OCI-LY3 (cell line): ENCODE data around the gene DOCK11.
"Not testable (repeated sequence)": the region's sequence is repeated elsewhere in the genome, so short reads cannot be mapped to it uniquely, and the experiment has no call there.

Source experiments
- H2AFZ ChIP-seq: fragments of 200-600, 300-600 bp; shearing (Covaris generic); 2 replicates; pipeline ENCODE4 v1.6.0; 2014; ENCODE audit warnings: antibody characterized with exemption, low read depth, low read length
- H3K27ac ChIP-seq: fragments of 200-600, 300-600 bp; sonication (generic); 2 replicates; pipeline ENCODE4 v1.5.1; 2014; ENCODE audit warnings: mild to moderate bottlenecking, low read length, moderate library complexity, mixed read lengths
- H3K27me3 ChIP-seq: fragments of 200-600, 300-600 bp; sonication (generic); 2 replicates; pipeline ENCODE4 v1.6.1; 2014; ENCODE audit warnings: low read depth, low read length, mixed read lengths
- H3K36me3 ChIP-seq: fragments of 200-600, 300-600 bp; sonication (generic); replicated peaks from 2 replicates; pipeline ENCODE3; 2014; ENCODE audit warnings: low read depth, low read length, mixed read lengths
- H3K4me1 ChIP-seq: fragments of 300-600, 200-600 bp; sonication (generic); 2 replicates; pipeline ENCODE4 v1.6.1; 2014; ENCODE audit warnings: low read length, mixed read lengths
- H3K4me2 ChIP-seq: fragments of 200-600, 300-600 bp; sonication (generic); 2 replicates; pipeline ENCODE4 v1.6.1; 2014; ENCODE audit warnings: low read length, mixed read lengths
- H3K4me3 ChIP-seq: fragments of 300-600, 200-600 bp; sonication (generic); 2 replicates; pipeline ENCODE4 v1.5.1; 2014; ENCODE audit warnings: antibody characterized with exemption, mild to moderate bottlenecking, low read length, moderate library complexity
- H3K79me2 ChIP-seq: fragments of 300-600, 200-600 bp; shearing (Covaris generic); 2 replicates; pipeline ENCODE4 v1.6.1; 2014; ENCODE audit warnings: mild to moderate bottlenecking, low read length, mixed read lengths
- H3K9ac ChIP-seq: fragments of 300-600, 200-600 bp; shearing (Covaris generic); 2 replicates; pipeline ENCODE4 v1.6.0; 2014; ENCODE audit warnings: mild to moderate bottlenecking, low read length, moderate library complexity
- H3K9me3 ChIP-seq: fragments of 200-600, 300-600 bp; shearing (Covaris generic); 2 replicates; pipeline ENCODE4 v1.6.1; 2014; ENCODE audit warnings: low read length, mixed read lengths; ENCODE audit not compliant: insufficient read depth
- H4K20me1 ChIP-seq: fragments of 200-600, 300-600 bp; sonication (generic); 2 replicates; pipeline ENCODE4 v1.6.1; 2016; ENCODE audit warnings: low read length, mixed read lengths; ENCODE audit not compliant: insufficient read depth
- EZH2phosphoT487 ChIP-seq: fragments of 200-600 bp; shearing (Covaris generic); IDR thresholded peaks from 2 replicates; pipeline ENCODE4 v1.6.1; 2018; ENCODE audit warnings: antibody characterized with exemption, mixed run types, low read depth
- TF ChIP-seq, protein P1 (sequence below): fragments of 200-600, 300-600 bp; sonication (generic); IDR thresholded peaks from 2 replicates; pipeline ENCODE4 v1.5.1; 2014; ENCODE audit warnings: antibody characterized with exemption, low read length, low read depth

DOCK11 gene

DNA sequence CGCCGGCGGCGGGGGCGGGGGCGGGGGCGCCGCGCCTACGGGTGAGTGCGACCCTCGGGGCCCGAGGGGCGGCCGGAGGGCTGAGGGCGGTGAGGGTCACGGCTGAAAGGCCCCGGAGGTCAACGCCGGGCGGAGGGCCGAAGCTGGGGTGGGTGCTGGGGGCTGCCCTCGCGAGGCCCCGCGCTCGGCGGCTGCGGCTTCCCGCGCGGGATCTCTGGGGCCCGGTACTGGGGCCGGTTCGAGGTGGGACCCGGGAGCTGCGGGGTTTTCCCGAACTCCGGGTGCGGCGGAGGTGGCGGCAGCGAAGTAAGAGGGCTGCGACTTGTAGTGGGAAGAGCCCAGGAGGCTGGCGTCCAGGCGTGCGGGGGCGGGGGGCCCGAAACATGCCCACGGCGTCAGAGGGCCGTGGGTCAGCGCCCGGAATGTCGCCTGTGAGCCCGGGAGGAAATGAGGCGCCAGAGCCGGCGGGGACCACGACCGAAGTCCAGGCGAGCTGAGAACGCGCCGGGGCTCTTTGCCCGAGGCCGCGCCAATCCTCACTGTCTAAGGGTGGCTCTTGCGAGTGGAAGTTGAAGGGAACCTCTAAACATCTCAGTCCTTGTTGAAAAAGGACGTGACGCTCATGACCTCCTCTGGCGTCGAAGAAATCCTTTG lies 232.2 kb downstream of the DOCK11 start:
- Histone ChIP-seq H3K79me2 (no peaks in the 10 kb centered on the region), H3K4me3 (peak overlapping the region; percentile 79), H3K9me3 (no peaks in the 10 kb centered on the region), H3K27me3 (peaks cover 24% of the 10 kb centered on the region), H3K27ac (no peak overlapping the region), H3K36me3 (no peaks in the 10 kb centered on the region), H4K20me1 (no peaks in the 10 kb centered on the region), H2AFZ (no peak overlapping the region), H3K4me2 (peak overlapping the region; percentile 98), H3K9ac (no peak overlapping the region), H3K4me1 (peaks cover 29% of the 10 kb centered on the region)
- TF ChIP-seq, protein P1, sequence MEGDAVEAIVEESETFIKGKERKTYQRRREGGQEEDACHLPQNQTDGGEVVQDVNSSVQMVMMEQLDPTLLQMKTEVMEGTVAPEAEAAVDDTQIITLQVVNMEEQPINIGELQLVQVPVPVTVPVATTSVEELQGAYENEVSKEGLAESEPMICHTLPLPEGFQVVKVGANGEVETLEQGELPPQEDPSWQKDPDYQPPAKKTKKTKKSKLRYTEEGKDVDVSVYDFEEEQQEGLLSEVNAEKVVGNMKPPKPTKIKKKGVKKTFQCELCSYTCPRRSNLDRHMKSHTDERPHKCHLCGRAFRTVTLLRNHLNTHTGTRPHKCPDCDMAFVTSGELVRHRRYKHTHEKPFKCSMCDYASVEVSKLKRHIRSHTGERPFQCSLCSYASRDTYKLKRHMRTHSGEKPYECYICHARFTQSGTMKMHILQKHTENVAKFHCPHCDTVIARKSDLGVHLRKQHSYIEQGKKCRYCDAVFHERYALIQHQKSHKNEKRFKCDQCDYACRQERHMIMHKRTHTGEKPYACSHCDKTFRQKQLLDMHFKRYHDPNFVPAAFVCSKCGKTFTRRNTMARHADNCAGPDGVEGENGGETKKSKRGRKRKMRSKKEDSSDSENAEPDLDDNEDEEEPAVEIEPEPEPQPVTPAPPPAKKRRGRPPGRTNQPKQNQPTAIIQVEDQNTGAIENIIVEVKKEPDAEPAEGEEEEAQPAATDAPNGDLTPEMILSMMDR, result no peak
- TF ChIP-seq EZH2phosphoT487, result no peak

DNA sequence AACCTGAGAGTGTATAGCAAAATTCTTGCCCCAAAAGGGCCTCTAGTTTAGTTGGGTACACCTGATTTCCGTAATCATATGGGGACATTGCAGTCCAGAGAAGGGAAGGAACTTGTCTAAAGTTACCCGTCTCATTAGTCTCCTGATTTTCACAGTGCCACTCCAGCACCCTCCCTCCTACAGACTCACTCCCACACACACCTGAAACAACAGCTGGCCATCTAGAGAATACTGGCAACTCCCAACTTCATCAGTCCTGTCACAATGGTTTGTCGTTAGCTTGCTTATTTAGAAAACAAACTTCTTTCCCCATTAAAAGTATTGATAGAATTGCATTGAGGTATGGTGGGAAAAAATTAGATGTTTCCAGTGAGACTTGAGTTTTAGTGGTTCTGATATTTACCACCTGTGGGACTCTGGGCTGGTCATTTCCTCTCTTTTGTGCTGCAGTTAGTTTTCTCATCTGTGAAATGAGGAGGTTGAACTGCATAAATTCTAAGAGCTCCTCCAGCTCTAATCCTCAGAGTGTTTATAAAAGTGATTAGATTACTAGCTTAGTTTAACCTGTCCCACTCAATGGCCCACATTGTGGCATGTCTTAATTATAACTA lies 233.5 kb downstream of the DOCK11 start:
- Histone ChIP-seq H3K27ac (no peak overlapping the region), H4K20me1 (no peaks in the 10 kb centered on the region), H2AFZ (no peak overlapping the region), H3K27me3 (peaks cover 24% of the 10 kb centered on the region), H3K9me3 (0 out of 2 replicates have a peak, but pooled peaks cover 6% of the 10 kb centered on the region), H3K4me1 (peaks cover 19% of the 10 kb centered on the region), H3K4me2 (no peak overlapping the region), H3K79me2 (no peaks in the 10 kb centered on the region), H3K9ac (no peak overlapping the region), H3K36me3 (no peaks in the 10 kb centered on the region), H3K4me3 (no peak overlapping the region)
- TF ChIP-seq EZH2phosphoT487, result no peak
- TF ChIP-seq, protein P1, result no peak

DNA sequence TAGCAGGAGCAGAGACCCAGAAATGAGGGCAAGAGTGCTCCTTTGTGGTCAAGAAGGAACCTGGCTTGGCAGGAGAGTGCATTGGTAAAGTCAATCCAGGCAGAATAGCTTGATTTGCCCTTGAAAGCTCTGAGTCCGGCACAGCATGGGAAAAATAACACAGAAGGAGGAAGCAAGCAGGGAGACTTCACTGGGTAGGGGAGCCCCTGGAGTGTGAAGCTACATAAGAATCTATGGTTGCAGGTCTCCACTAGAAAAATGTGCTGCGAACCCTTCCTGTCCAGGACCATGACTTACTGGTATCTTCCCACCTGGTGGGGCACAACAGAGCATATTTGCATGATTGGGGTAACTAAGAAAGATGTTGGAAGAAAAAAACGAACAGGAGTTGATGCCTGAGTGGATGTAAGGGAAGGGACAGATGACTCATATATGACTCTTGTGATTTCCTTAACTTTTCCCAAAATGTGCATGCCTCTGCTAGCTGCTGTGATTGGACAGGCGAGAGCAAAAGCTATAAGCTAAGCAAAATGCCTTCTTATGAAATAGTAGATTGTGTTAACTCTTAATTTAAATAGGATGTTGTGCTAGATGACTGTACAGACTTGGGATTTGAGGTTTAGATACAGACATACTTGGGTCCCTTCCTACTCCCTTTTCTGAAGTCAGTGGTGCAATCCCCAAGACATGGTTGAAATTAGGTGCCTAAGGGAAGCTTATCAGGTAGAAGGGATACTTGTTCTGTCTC lies 235.1 kb downstream of the DOCK11 start:
- Histone ChIP-seq H2AFZ (no peak overlapping the region), H3K79me2 (no peaks in the 10 kb centered on the region), H3K27ac (no peak overlapping the region), H3K27me3 (peaks cover 24% of the 10 kb centered on the region), H3K9me3 (peaks cover 13% of the 10 kb centered on the region; the same call in 1 of the 2 replicates), H3K4me2 (no peak overlapping the region), H3K4me1 (peaks cover 21% of the 10 kb centered on the region), H3K9ac (no peak overlapping the region), H3K4me3 (no peak overlapping the region), H3K36me3 (no peaks in the 10 kb centered on the region), H4K20me1 (no peaks in the 10 kb centered on the region)
- no peak for TF ChIP-seq EZH2phosphoT487
- TF ChIP-seq, protein P1, result no peak

DNA sequence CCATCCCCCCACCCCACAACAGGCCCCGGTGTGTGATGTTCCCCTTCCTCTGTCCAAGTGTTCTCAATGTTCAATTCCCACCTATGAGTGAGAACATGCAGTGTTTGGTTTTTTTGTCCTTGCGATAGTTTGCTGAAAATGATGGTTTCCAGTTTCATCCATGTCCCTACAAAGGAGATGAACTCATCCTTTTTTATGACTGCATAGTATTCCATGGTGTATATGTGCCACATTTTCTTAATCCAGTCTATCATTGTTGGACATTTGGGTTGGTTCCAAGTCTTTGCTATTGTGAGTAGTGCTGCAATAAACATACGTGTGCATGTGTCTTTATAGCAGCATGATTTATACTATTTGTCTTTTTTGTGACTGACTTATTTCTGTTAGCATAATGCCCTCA lies 236.9 kb downstream of the DOCK11 start:
- H3K4me1 ChIP-seq, result peaks cover 15% of the 10 kb centered on the region
- H3K27ac ChIP-seq, H4K20me1 ChIP-seq, H3K9ac ChIP-seq, H3K36me3 ChIP-seq, H3K4me2 ChIP-seq, H2AFZ ChIP-seq, H3K79me2 ChIP-seq, H3K4me3 ChIP-seq: not testable (repeated sequence)
- H3K27me3 ChIP-seq, result peaks cover 15% of the 10 kb centered on the region
- peaks cover 16% of the 10 kb centered on the region; the same call in 1 of the 2 replicates for H3K9me3 ChIP-seq
